Spleen (tissue), 11 donors: ENCODE data around the gene PMCH. TPM values are rescaled to one million over a fixed set of nuclear protein-coding genes. Genes with fewer than 3 reads are reported as not detected.

Experiments used
- DNase-seq: peaks from one replicate; pipeline ENCODE4 v3.0.0-alpha.2; 2020
- H3K27ac ChIP-seq, 8 donors: fragments of 200-600 bp; sonication (generic) in 7 of 8; 1 replicate in 4 of 8; 2 replicates in 4 of 8; pipeline versions ENCODE4 v1.5.0 to v1.8.0; 2016 to 2021; ENCODE audit warnings: inconsistent platforms in 4 of 8, mild to moderate bottlenecking in 4 of 8, moderate library complexity in 1 of 8
- H3K27me3 ChIP-seq, 7 donors: fragments of 200-600 bp; sonication (generic) in 6 of 7; replicated peaks in 1 of 7; 1 replicate in 4 of 7; 2 replicates in 3 of 7; pipeline versions ENCODE4 v1.5.0 to v1.8.0; 2016 to 2021; ENCODE audit warnings: inconsistent platforms in 3 of 7, mild to moderate bottlenecking in 1 of 7
- H3K36me3 ChIP-seq, 6 donors: fragments of 200-600 bp; sonication (generic) in 5 of 6; 1 replicate in 4 of 6; 2 replicates in 2 of 6; pipeline versions ENCODE4 v1.5.0 to v1.8.0; 2016 to 2021; ENCODE audit warnings: inconsistent platforms in 2 of 6
- H3K4me1 ChIP-seq, 6 donors: fragments of 200-600 bp; sonication (generic) in 5 of 6; 1 replicate in 3 of 6; 2 replicates in 3 of 6; pipeline versions ENCODE4 v1.5.0 to v1.8.0; 2016 to 2021; ENCODE audit warnings: inconsistent platforms in 3 of 6
- H3K4me3 ChIP-seq, 8 donors: fragments of 200-600 bp; sonication (generic) in 7 of 8; 1 replicate in 4 of 8; 2 replicates in 4 of 8; pipeline versions ENCODE4 v1.5.0 to v1.8.0; 2016 to 2021; ENCODE audit warnings: inconsistent platforms in 4 of 8, mild to moderate bottlenecking in 4 of 8, moderate library complexity in 2 of 8
- H3K9me3 ChIP-seq, 8 donors: fragments of 200-600 bp; sonication (generic) in 7 of 8; 1 replicate in 4 of 8; 2 replicates in 4 of 8; pipeline versions ENCODE4 v1.5.0 to v1.8.0; 2016 to 2021; ENCODE audit warnings: inconsistent platforms in 4 of 8
- POLR2A ChIP-seq, 3 donors: fragments of 450-650 bp; IDR thresholded peaks; one replicate each; pipeline ENCODE4 v1.5.1; 2017; ENCODE audit warnings: antibody characterized with exemption in 3 of 3, mild to moderate bottlenecking in 1 of 3
- POLR2AphosphoS5 ChIP-seq, 3 donors: sonication (generic); formaldehyde crosslinking; IDR thresholded peaks; one replicate each; pipeline ENCODE4 v1.5.1; 2017; ENCODE audit warnings: antibody characterized with exemption in 3 of 3
- WGBS, 5 donors: extraction: QIAGEN DNeasy Blood & Tissue Kit in 3 of 5; methylation state at CpG; one replicate each; pipeline versions ENCODE4 v1.1.5 to v1.1.7; 2013 to 2018; 5-methylcytosine and 5-hydroxymethylcytosine counted together
- intact Hi-C: fragments of 100-400 bp; cut with DNase I; formaldehyde crosslinking; loops from one replicate; pipeline ENCODE4 v1.15.0; 2023; ENCODE audit warnings: low total_unique reads
- polyA plus RNA-seq, 3 donors: library from polyadenylated mRNA; stranded (reverse); fragments of 200-250 nt; gene quantifications; one replicate each; pipeline ENCODE4 v1.2.1, GENCODE V29; 2013
- total RNA-seq, 7 donors: library from RNA; depleted of rRNA in 3 of 7; stranded (reverse); fragments of >200 nt in 3 of 7; fragmentation: NEBNext Ultra II Directional in 4 of 7; extraction: Animal tissue kit (Norgen Biotek cat#: 25700) in 4 of 7; gene quantifications; one replicate each; pipeline versions ENCODE4 v1.1.0 to v1.2.1, GENCODE V29; 2016 to 2021
- TF ChIP-seq, protein P1 (sequence below), 11 experiments: fragments of 200-600 bp in 7 of 11; fragments of 450-650 bp in 4 of 11; sonication (generic) in 4 of 11; IDR thresholded peaks in 8 of 11; conservative IDR thresholded peaks in 3 of 11; 1 replicate in 7 of 11; 2 replicates in 4 of 11; pipeline versions ENCODE4 v1.4.0 to v1.8.0; 2016 to 2021; ENCODE audit warnings: antibody characterized with exemption in 11 of 11, inconsistent platforms in 4 of 11, mild to moderate bottlenecking in 1 of 11
- donor health status: healthy with polysubstance abuse.
- donor health status: DM: no; HTN: no; CAD: no; lungs with moderate emphysema.
- donor health status: DM: no; HTN: no; CAD: no.
- donor health status: Bipolar disorder and iron deficiency.
- donor health status: healthy.
- donor health status: DM: no; HTN: no; CAD: no.
- donor health status: DM: yes; HTN: yes; CAD: no.

The PMCH gene
- total and polyA plus RNA-seq, 10 donors: 0.17 to 2.4 (median 0.64) TPM; not detected in 6

- intact Hi-C loops: no loop called here
These were observed 6.4 kb upstream of the PMCH start for GRCh38 chr12:102204025-102204424.

DNA sequence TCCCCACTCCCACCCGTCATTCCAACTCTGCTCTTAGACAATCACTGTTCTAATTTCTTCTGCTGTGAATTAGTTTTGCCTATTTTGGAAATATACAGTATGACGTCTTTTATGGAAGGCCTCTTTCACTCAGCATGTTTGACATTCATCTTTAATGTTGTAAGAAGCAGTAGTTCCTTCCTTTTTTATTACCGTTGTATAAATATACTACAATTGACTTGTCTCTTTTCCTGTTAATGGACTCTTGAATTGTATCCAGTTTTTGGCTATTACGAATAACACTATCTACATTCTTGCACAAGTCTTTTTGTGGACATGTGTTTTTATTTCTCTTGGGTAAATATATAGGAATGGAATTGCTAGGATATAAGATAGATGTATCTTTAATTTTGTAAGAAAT lies 4.9 kb upstream of the PMCH start:
- TF ChIP-seq POLR2AphosphoS5 (IDR thresholded peaks at IDR 0.05): no peak
- no peak for TF ChIP-seq POLR2A (IDR thresholded peaks at IDR 0.05)
- TF ChIP-seq, protein P1, sequence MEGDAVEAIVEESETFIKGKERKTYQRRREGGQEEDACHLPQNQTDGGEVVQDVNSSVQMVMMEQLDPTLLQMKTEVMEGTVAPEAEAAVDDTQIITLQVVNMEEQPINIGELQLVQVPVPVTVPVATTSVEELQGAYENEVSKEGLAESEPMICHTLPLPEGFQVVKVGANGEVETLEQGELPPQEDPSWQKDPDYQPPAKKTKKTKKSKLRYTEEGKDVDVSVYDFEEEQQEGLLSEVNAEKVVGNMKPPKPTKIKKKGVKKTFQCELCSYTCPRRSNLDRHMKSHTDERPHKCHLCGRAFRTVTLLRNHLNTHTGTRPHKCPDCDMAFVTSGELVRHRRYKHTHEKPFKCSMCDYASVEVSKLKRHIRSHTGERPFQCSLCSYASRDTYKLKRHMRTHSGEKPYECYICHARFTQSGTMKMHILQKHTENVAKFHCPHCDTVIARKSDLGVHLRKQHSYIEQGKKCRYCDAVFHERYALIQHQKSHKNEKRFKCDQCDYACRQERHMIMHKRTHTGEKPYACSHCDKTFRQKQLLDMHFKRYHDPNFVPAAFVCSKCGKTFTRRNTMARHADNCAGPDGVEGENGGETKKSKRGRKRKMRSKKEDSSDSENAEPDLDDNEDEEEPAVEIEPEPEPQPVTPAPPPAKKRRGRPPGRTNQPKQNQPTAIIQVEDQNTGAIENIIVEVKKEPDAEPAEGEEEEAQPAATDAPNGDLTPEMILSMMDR (IDR thresholded peaks at IDR 0.05 in 8 of 11, conservative IDR thresholded peaks at IDR 0.05 in 3 of 11): no peak
- Histone ChIP-seq H3K9me3 (no peaks in the 10 kb centered on the region), H3K27ac (no peak overlapping the region), H3K36me3 (no peaks in the 10 kb centered on the region), H3K27me3 (no peaks in the 10 kb centered on the region), H3K4me1 (no peaks in the 10 kb centered on the region), H3K4me3 (no peak overlapping the region)
- intact Hi-C loops: no loop called here
- no peak for DNase-seq
- 62 to 76% (median 68%) methylated on average over 4 of the region's 4 CpGs for WGBS, 5 donors

More at GRCh38 chr12:102204025-102204424, 6.4 kb upstream of the PMCH start:
- Histone ChIP-seq H3K27ac (no peak overlapping the region), H3K36me3 (peaks cover 0 to 5% (median 0%) of the 10 kb centered on the region in 6 donors), H3K4me3 (no peak overlapping the region), H3K27me3 (no peaks in the 10 kb centered on the region), H3K9me3 (peaks cover 0 to 15% (median 10%) of the 10 kb centered on the region in 8 donors), H3K4me1 (no peaks in the 10 kb centered on the region)
- no peak for DNase-seq
- no peak for TF ChIP-seq POLR2AphosphoS5 (IDR thresholded peaks at IDR 0.05)
- no peak for TF ChIP-seq POLR2A (IDR thresholded peaks at IDR 0.05)
- TF ChIP-seq, protein P1 (IDR thresholded peaks at IDR 0.05 in 8 of 11, conservative IDR thresholded peaks at IDR 0.05 in 3 of 11): no peak
- WGBS, 5 donors: 91 to 93% (median 92%) methylated on average over 2 of the region's 2 CpGs

DNA sequence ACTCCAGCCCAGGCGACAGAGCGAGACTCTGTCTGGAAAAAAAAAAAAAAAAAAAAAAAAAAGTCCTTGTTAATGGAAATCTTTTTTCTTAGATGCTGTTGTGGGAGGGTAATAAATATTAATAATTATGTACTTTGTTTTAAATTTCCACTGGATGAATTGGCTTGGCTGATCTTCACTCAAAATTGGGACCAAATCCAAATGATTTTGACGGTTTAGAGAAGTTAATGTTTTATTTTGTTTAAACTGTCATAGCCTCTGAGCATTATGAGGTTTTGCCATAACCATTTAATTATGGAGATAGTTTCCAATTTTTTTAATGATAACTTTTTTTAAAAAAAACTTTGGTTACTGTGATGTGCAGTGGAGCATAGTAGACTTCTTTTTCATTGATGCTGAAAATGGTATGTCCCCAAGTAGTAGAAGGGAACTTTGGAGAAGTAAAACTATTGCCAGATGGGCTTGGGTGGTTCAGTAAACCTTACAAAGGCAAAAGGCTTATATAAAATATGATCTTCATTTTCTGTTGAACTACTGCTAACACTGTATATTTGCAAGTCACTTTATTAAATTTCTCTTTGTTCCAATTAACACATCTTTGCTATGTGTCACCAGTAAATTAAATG lies 3.9 kb upstream of the PMCH start:
- Histone ChIP-seq H3K27ac (no peak overlapping the region), H3K4me1 (no peaks in the 10 kb centered on the region), H3K4me3 (no peak overlapping the region), H3K36me3 (no peaks in the 10 kb centered on the region), H3K27me3 (no peaks in the 10 kb centered on the region), H3K9me3 (no peaks in the 10 kb centered on the region)
- intact Hi-C loops: no loop called here
- no peak for DNase-seq
- TF ChIP-seq, protein P1 (IDR thresholded peaks at IDR 0.05 in 8 of 11, conservative IDR thresholded peaks at IDR 0.05 in 3 of 11): no peak
- TF ChIP-seq POLR2A (IDR thresholded peaks at IDR 0.05) (no peak), POLR2AphosphoS5 (IDR thresholded peaks at IDR 0.05) (no peak)
- 86 to 91% (median 87%) methylated on average over 3 of the region's 3 CpGs for WGBS, 5 donors

DNA sequence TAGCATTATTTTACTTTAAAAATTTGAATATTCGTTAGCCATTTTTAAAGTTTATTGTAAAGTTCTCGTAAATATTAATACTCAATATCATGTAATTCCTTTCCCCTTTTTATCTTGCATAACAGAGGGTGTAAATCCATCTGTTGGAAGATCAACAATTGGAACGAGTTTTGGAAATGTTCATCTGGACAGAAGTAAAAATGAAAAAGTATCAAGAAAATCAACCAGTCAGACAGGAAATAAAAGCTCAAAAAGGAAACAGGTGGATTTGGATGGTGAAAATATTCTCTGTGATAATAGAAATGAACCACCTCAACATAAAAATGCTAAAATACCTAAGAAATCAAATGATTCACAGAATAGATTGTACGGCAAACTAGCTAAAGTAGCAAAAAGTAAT lies 1.8 kb downstream of the PMCH start:
- TF ChIP-seq POLR2AphosphoS5 (IDR thresholded peaks at IDR 0.05): no peak
- TF ChIP-seq, protein P1 (IDR thresholded peaks at IDR 0.05 in 8 of 11, conservative IDR thresholded peaks at IDR 0.05 in 3 of 11): no peak
- no peak for TF ChIP-seq POLR2A (IDR thresholded peaks at IDR 0.05)
- intact Hi-C loops: no loop called here
- WGBS, 5 donors: 76 to 83% (median 82%) methylated on average over 4 of the region's 4 CpGs
- Histone ChIP-seq H3K9me3 (no peaks in the 10 kb centered on the region), H3K4me1 (no peaks in the 10 kb centered on the region), H3K27ac (no peak overlapping the region), H3K4me3 (no peak overlapping the region), H3K36me3 (no peaks in the 10 kb centered on the region), H3K27me3 (no peaks in the 10 kb centered on the region)
- DNase-seq: no peak
